BLaER1 treated with 17β-estradiol and CSF1 and Interleukin-3, amounts not matched to agents 10 nM and 100 nM (cell line): ENCODE measurements around the gene ST6GAL1.

ENCODE experiments used
- H3K27ac ChIP-seq, 11 experiments: shearing (Covaris generic); formaldehyde crosslinking; 2 replicates each; pipeline ENCODE4 v1.8.1; 2022
- H3K27me3 ChIP-seq, 11 experiments: shearing (Covaris generic); formaldehyde crosslinking; 2 replicates each; pipeline ENCODE4 v1.8.1; 2022
- H3K36me3 ChIP-seq, 11 experiments: shearing (Covaris generic); formaldehyde crosslinking; 2 replicates each; pipeline ENCODE4 v1.8.1; 2022
- H3K4me1 ChIP-seq, 10 experiments: shearing (Covaris generic); formaldehyde crosslinking; 2 replicates each; pipeline ENCODE4 v1.8.1; 2022
- H3K4me2 ChIP-seq, 11 experiments: shearing (Covaris generic); formaldehyde crosslinking; 2 replicates each; pipeline ENCODE4 v1.8.1; 2022
- H3K4me3 ChIP-seq, 10 experiments: shearing (Covaris generic); formaldehyde crosslinking; 2 replicates each; pipeline ENCODE4 v1.8.1; 2022
- H3K9ac ChIP-seq, 11 experiments: shearing (Covaris generic); formaldehyde crosslinking; 2 replicates each; pipeline ENCODE4 v1.8.1; 2022
- H3K9me3 ChIP-seq, 11 experiments: shearing (Covaris generic); formaldehyde crosslinking; replicated peaks in 1 of 11; 2 replicates each; pipeline ENCODE4 v1.8.1; 2022
- H4K20me1 ChIP-seq, 11 experiments: shearing (Covaris generic); formaldehyde crosslinking; 2 replicates each; pipeline ENCODE4 v1.8.1; 2022
- Cebpa-rat ChIP-seq, 11 experiments: shearing (Covaris generic); IDR thresholded peaks; 2 replicates each; pipeline ENCODE4 v1.8.1; 2022

Gene ST6GAL1

DNA sequence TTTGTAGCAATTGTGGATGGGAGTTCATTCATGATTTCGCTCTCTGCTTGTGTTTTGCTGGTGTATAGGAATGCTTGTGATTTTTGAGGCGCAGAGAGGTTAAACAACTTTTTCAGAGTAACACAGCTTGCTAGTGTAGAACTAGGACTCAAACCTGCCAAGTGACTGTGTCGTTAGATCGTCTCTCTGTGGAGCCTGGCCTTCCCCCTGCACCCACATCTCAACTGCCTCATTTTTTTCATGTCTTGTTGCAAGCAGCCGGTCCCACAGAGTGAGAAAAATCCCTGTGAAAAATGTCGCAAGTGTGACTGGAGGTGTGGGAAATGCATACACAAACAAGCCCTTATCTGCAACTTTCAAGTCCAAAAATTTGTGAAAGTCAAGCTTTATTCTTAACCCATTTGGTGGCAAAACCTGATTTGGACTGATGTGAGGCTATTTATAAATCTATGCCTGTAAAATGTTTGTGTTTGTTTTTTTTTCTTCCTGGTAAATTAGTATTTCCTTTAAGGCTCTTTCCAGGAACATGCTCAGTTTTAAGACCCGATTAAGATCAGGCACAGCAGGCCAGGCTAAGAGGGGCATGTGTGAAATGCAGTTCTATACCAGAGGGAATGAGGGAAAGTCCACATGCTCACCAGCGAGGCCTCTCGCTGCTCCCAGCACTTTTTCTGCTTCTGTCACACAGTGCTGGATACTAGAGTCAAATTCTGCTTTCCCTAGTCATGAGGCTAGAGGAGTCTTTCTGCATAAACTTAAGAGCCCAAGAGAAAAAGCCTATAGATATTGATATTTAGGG is 25.8 kb downstream of the ST6GAL1 start:
- Histone ChIP-seq H3K9me3 (peaks cover 0 to 24% (median 9%) of the 10 kb centered on the region in 11 experiments; a peak in 13 of 22 replicates), H3K4me1 (peaks cover 15 to 66% (median 32%) of the 10 kb centered on the region in 10 experiments; a peak in 19 of 20 replicates), H3K27me3 (no peaks in the 10 kb centered on the region), H3K27ac (peak overlapping the region in 1 of 11 experiments; percentile 12; a peak in 1 of 22 replicates), H4K20me1 (peaks cover 0 to 100% (median 63%) of the 10 kb centered on the region in 11 experiments; a peak in 18 of 22 replicates), H3K4me2 (no peak overlapping the region; a peak in 2 of 22 replicates), H3K9ac (peak overlapping the region in 1 of 11 experiments; percentile 23; a peak in 2 of 22 replicates), H3K4me3 (no peak overlapping the region), H3K36me3 (peaks cover 7 to 81% (median 55%) of the 10 kb centered on the region in 11 experiments; a peak in 21 of 22 replicates)
- no peak for TF ChIP-seq Cebpa-rat (IDR thresholded peaks at IDR 0.05)

DNA sequence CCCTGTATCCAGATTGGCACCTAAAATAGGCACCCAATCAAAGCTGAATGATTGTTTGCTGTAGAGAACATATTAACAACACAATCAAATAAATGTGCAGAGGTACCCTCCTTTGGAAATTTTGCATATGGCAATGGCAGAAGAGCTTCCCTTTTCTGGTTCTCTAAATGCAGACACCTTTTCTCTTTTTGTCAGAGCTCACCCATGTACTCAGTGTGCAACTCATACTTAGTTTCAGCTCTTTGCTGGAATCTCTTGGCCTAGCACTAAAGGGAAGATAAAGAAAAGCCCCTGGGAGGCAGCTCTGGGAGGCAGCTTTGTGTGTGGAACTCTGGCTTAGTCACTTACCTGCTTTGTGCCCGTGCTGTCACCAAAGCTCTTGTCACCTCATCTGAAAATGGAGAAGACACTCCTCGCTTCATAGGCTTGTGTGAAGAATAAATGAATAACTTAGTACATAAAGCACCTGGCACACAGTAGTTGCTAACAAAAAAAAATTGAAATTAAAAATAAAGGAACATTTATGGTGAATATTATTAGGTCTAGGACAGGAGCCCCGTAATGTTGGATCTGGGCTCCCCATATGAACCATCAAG is 28.8 kb downstream of the ST6GAL1 start:
- H3K4me3 ChIP-seq = no peak overlapping the region
- peaks cover 8 to 65% (median 16%) of the 10 kb centered on the region in 10 experiments; a peak in 17 of 20 replicates for H3K4me1 ChIP-seq
- H3K9ac ChIP-seq = no peak overlapping the region
- H3K36me3 ChIP-seq = peaks cover 8 to 81% (median 54%) of the 10 kb centered on the region in 11 experiments; a peak in 21 of 22 replicates
- peak overlapping the region in 4 of 11 experiments; percentile 21 to 62 (median 56); a peak in 7 of 22 replicates for H3K4me2 ChIP-seq
- H3K27ac ChIP-seq = no peak overlapping the region
- H3K9me3 ChIP-seq = peaks cover 0 to 5% (median 0%) of the 10 kb centered on the region in 11 experiments; a peak in 1 of 22 replicates
- no peaks in the 10 kb centered on the region for H3K27me3 ChIP-seq
- TF ChIP-seq Cebpa-rat (IDR thresholded peaks at IDR 0.05) = no peak
- peaks cover 0 to 100% (median 84%) of the 10 kb centered on the region in 11 experiments; a peak in 18 of 22 replicates for H4K20me1 ChIP-seq

DNA sequence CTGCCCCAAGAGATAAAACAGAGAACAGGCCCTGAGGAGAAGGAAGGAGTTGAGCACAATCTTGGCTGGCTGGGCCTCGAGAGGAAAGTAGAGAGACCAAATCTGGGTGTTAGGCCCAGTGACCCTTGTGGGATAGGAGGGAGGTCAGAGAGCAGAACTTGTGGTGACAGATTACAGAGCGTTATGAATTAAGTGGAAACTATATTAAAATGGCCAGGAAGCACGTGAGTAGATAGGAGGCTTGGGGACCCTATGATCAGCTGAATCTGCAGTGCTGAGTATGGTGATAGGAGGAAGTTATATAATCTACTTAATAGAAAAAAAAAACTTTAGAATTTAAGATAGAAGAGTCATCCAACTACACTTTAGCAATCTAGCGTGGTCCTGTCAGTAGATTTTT is 30.0 kb downstream of the ST6GAL1 start:
- H3K36me3 ChIP-seq = peaks cover 17 to 83% (median 60%) of the 10 kb centered on the region in 11 experiments
- H3K9ac ChIP-seq = no peak overlapping the region; a peak in 2 of 22 replicates
- peaks cover 11 to 77% (median 26%) of the 10 kb centered on the region in 10 experiments for H3K4me1 ChIP-seq
- H3K4me3 ChIP-seq = no peak overlapping the region
- peak overlapping the region in 6 of 11 experiments; percentile 9 to 43 (median 29); a peak in 6 of 22 replicates for H3K27ac ChIP-seq
- H3K9me3 ChIP-seq = no peaks in the 10 kb centered on the region
- no peak for TF ChIP-seq Cebpa-rat (IDR thresholded peaks at IDR 0.05)
- H3K4me2 ChIP-seq = peak overlapping the region in 8 of 11 experiments; percentile 3 to 62 (median 20); a peak in 12 of 22 replicates
- peaks cover 0 to 100% (median 76%) of the 10 kb centered on the region in 11 experiments; a peak in 18 of 22 replicates for H4K20me1 ChIP-seq
- no peaks in the 10 kb centered on the region for H3K27me3 ChIP-seq

DNA sequence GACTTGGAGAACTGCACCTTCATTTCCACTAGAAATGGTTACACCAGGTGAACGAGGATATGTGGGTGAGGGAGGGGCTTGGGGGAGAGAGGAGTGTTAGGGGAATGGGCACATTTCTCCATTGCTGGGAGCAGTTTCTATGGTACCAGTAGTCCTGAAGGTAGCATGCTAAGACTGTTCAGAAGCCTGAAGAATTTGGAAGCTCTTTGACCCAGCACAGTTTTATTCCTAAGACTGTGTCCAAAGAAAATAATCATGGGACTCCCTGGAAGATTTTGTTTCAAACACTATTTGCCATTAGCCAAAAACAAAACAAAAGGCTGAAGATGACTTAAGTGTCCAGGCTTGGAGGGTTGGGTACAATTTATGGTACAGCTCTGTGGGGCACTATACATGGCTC is 32.1 kb downstream of the ST6GAL1 start:
- Histone ChIP-seq H3K9ac (no peak overlapping the region), H3K4me2 (no peak overlapping the region), H3K4me3 (no peak overlapping the region), H3K27me3 (no peaks in the 10 kb centered on the region), H3K4me1 (peaks cover 18 to 88% (median 40%) of the 10 kb centered on the region in 10 experiments), H3K36me3 (peaks cover 17 to 83% (median 64%) of the 10 kb centered on the region in 11 experiments), H3K9me3 (peaks cover 0 to 7% (median 0%) of the 10 kb centered on the region in 11 experiments; a peak in 4 of 22 replicates), H3K27ac (no peak overlapping the region), H4K20me1 (peaks cover 0 to 99% (median 60%) of the 10 kb centered on the region in 11 experiments; a peak in 14 of 22 replicates)
- TF ChIP-seq Cebpa-rat (IDR thresholded peaks at IDR 0.05) = no peak

DNA sequence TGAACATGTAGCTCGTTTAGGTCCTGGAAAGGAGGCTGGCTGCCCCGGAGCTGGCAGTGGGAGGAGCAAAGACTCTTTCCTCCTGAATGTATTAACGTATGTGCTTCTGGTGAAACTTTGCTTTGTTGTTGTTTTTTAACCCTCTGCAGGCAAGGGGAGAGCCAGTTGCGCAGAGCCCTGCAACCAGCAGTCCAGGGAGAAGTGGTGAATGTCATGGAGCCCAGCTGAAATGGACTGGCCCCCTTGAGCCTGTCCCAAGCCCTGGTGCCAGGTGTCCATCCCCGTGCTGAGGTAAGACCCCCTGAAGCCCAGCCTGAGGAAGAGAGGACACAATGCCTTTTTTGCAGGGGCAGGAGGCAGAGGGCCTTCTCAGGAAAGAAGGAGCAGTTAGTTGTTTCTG is 33.3 kb downstream of the ST6GAL1 start:
- TF ChIP-seq Cebpa-rat (IDR thresholded peaks at IDR 0.05) = no peak
- Histone ChIP-seq H3K9ac (no peak overlapping the region), H3K27me3 (no peaks in the 10 kb centered on the region), H4K20me1 (peaks cover 0 to 96% (median 52%) of the 10 kb centered on the region in 11 experiments; a peak in 14 of 22 replicates), H3K36me3 (peaks cover 22 to 93% (median 71%) of the 10 kb centered on the region in 11 experiments), H3K4me3 (no peak overlapping the region), H3K4me2 (peak overlapping the region in 3 of 11 experiments; percentile 66 to 76 (median 66); a peak in 6 of 22 replicates), H3K27ac (no peak overlapping the region; a peak in 1 of 22 replicates), H3K9me3 (peaks cover 0 to 19% (median 0%) of the 10 kb centered on the region in 11 experiments; a peak in 7 of 22 replicates), H3K4me1 (peaks cover 22 to 96% (median 47%) of the 10 kb centered on the region in 10 experiments)

DNA sequence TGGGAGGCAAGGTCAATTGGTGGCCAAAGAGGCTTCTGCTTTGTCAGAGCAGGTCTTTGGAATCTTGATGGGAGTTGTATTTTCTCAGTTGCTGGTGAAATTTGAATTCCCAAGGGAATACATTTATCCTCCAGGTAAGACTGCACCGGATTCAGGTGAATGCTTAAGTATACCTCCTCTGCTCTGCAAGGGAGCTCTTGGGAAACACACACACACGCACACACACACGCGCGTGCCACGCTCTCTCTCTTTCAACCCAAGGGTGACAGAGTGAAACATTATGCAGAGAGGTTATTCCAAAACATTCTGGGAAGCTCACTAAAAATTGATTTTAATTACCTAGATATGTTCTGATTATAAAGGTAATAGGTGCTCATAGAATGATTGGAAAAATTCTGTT is 33.7 kb downstream of the ST6GAL1 start:
- peaks cover 0 to 92% (median 47%) of the 10 kb centered on the region in 11 experiments; a peak in 14 of 22 replicates for H4K20me1 ChIP-seq
- H3K4me2 ChIP-seq = peak overlapping the region in 3 of 11 experiments; percentile 66 to 76 (median 66); a peak in 6 of 22 replicates
- no peak for TF ChIP-seq Cebpa-rat (IDR thresholded peaks at IDR 0.05)
- peaks cover 24 to 96% (median 50%) of the 10 kb centered on the region in 10 experiments for H3K4me1 ChIP-seq
- H3K27ac ChIP-seq = no peak overlapping the region; a peak in 2 of 22 replicates
- no peak overlapping the region for H3K9ac ChIP-seq
- no peak overlapping the region for H3K4me3 ChIP-seq
- H3K36me3 ChIP-seq = peaks cover 23 to 95% (median 75%) of the 10 kb centered on the region in 11 experiments
- peaks cover 0 to 21% (median 0%) of the 10 kb centered on the region in 11 experiments; a peak in 7 of 22 replicates for H3K9me3 ChIP-seq
- H3K27me3 ChIP-seq = no peaks in the 10 kb centered on the region

DNA sequence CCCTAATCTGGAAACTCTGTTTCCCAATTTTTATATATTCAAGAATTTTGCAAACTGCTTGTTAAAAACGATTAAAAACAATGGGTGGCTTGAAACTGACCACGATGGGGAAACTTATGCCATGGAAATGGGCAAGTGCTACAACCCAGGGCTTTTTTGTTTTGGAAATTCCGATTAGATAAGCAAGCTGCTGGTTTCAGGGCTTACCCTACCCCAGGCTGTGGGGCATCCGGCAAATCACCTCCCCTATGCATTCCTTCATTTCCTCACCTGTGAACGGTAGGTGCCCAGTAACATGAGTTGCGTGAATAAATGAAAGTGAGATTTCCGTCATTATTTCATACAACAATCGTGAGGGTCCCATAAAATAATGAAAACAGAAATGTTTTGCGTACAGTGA is 34.3 kb downstream of the ST6GAL1 start:
- peaks cover 23 to 99% (median 81%) of the 10 kb centered on the region in 11 experiments for H3K36me3 ChIP-seq
- TF ChIP-seq Cebpa-rat (IDR thresholded peaks at IDR 0.05) = no peak
- no peaks in the 10 kb centered on the region for H3K27me3 ChIP-seq
- H3K27ac ChIP-seq = peak overlapping the region in 4 of 11 experiments; percentile 31 to 74 (median 58); a peak in 6 of 22 replicates
- peak overlapping the region in 5 of 11 experiments; percentile 1 to 76 (median 66); a peak in 8 of 22 replicates for H3K4me2 ChIP-seq
- H3K9ac ChIP-seq = peak overlapping the region in 2 of 11 experiments; percentile 33 to 47; a peak in 2 of 22 replicates
- peaks cover 0 to 91% (median 42%) of the 10 kb centered on the region in 11 experiments; a peak in 14 of 22 replicates for H4K20me1 ChIP-seq
- H3K4me3 ChIP-seq = no peak overlapping the region
- H3K4me1 ChIP-seq = peaks cover 24 to 96% (median 51%) of the 10 kb centered on the region in 10 experiments
- peaks cover 0 to 21% (median 0%) of the 10 kb centered on the region in 11 experiments; a peak in 7 of 22 replicates for H3K9me3 ChIP-seq
